Measurements from ENCODE around the gene SLIT1.

The SLIT1 gene

DNA sequence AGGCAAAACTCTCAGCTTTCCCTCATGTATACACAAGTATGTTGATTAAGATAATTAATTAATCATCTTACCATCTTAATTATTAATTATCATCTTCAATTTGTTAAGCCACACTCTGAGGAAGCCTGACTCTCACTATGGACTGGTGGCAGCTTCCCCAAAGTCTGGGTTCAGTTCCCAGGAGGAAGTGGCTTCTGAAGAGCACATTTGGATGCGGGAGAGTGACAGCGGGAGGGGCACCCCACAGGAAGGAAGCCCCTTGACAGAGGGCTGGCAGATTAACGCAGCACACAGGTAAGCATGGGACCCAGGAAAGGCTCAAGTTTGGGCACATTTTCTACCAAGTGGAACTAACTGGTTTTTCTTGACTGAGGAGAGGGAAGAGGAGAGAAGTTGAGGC is 13.4 kb upstream of the SLIT1 start:
- DNase-seq, result peak; percentile 13

DNA sequence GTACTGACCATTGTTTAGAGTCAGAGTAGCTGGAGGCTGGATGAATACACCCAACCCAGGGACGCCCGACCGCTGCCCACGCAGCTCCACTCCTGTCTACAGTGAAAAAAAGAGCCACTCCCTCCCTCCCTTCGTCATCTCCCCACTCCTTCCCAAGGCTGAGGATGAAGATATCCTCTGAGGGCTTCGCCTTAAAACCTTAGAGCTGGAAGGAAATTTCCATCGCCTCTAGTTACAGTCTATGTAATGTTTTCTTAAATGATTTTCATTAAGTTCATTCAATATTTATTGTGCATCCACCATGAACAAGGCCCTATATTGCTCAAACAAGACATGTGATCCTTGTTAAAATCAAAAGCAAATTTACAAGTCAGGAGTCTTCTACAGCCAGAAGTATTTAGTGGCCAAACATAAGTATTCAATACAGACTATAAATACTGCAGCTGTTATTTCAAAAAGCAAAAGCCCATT is 11.3 kb upstream of the SLIT1 start:
- DNase-seq, result no peak

DNA sequence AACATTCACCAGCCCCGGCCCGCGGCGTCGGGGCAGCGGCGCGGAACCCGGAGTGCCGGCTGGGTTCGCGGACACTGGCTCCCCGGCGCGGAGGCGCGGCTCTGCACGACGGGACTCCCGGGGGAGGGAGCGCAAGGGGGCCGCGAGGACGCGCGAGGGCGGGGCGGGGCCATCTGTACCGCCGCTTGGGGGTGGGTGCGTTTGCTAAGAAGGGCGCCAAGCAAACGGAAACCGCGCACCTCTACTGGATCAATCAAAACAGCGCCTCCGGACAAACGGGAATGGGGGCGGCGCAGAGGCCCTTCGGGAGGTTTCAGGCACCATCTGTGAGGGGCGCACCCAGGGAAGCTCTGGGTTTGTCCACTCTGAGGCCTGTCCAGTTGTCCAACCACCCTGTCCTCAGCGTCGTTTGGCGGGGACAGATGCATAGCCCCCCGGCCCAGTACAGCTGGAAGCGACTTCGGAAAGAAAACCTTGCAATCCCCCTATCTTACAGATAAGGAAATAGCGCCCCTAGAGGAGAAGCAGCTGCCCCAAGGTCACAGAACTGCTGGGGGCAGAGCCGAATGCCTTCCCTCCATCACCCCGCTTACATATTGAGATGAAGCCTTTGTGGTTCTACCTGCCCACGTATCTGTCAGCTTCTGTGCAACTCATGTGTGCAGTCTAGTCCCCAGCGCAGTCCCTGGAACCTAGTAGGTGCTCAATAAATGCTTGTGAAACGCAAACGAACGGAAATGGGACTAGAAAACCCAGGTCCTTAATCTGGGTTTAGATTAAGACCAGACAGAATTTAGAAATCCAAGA is 10.7 kb upstream of the SLIT1 start:
- DNase-seq, result peak; percentile 75

DNA sequence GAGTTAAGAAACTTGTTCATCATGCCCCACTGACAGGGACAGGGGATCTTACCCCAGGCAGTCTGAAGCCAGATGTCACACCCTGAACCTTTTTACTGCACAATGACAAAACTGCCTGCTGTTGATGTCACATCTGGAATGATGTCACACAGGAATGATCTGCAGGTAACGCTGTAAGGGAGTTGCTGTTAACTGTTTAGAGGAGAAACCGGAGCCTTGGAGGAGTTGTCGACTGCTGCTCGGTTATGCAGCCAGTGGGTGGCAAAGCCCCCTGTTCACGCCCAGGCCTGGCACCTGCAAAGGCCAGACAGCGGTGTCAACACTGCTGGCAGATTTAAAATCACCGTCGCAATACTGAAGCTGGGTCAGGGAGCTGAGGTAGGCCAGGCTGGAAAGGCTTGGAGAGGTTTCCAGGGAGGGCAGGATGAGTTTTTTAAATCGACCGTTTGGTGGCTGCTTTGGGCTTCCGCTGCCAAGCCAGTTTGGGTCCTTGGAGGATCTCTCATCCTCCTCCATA is 10.0 kb upstream of the SLIT1 start:
- DNase-seq, result no peak

DNA sequence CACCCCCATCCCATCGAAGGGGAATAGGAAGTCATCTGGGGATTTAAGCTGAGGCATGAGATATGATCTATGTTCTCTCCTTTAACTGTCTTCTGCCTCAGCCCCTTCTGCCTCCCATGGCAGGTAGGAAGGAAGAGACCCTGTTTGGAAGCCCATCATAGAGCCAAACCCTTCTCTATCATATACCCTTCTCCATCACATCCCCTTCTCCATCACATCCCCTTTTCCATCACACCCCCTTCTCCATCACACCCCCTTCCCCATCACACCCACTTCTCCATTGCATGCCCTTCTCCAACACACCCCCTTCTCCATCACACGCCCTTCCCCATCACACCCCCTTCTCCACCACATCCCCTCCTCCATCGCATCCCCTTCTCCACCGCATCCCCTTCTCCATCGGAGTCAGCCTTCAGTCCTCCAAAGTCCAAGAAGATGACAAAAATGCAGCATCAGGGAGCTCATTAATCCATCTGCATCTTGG is 7.2 kb upstream of the SLIT1 start:
- DNase-seq, result no peak

DNA sequence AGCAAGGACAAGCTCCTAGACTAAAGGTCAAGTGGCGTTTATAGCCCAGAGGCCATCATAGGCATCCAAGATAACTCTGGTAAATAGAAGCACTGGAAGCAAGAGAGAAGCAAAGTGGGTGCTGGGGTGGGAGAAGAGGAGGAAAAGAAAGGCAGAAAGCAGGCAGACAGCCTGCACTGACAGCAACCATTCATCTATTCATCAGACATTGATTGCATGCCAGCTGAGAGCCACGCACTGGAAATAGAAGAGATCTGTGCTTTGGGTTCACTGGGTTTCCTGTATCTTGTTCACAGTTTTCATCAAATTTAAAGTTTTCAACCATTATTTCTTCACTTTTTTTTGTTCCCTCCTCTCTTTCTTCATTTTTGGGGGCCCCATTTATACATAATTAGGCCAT is 4.7 kb upstream of the SLIT1 start:
- no peak for DNase-seq

DNA sequence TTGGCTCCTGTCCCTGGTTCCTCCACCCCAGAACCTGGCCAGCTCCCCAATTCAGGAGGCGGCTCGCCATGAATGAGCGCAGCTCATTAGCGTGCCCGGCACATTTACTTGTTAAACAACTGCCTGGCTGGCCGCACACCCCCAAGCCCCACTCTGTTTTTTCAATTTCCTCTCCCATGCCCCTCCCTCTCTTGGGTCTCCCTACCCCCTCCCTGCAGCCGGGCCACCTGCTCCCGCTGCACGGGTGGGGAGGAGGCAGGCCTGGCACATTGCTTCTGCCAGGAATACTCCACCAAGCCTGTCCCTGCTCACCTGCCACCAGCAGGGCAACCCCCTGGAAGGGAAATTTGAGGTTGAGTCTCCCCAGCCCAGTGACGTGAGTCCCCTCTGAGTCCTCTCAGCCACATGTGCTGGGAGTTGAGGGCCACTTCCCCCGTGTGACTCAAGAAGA is 2.5 kb upstream of the SLIT1 start:
- no peak for DNase-seq

DNA sequence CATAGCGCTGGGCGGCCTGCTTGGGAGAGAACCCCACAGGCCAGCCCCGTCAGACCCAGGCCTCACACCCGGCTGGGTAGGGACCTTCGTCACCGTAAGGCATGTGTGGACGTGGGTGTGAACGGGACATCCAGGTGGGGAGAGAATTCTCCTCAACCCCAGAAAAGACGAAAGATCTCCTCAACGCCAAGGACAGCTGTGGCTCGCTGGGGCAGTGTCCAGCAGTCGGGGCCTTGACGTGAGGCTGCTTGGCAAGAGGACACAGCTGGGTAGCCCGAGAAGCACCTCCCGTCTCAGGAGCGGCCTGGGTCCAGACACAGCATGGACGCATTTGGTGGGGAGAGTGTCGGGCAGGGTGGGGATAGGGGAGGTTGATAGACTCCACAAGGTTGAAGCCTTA is 1.2 kb upstream of the SLIT1 start:
- DNase-seq, result no peak

DNA sequence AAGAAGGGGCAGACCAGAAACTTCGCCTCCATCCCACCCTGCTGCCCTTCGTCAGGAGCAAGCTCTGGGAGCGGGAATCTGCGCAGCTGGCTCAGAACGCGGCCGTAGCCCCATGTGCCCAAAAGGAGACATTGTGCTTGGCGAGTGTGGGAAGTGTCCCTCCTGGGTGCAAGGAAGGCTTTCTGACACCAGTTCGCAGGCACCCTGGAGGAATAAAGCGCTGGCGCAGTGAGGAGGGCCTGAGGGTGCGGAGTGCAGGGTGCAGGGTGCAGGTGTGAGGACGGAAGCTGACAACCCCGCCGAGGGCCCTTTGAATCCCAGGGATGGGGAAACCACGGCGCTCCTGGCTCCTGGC is 811 bp downstream of the SLIT1 start:
- DNase-seq, result no peak

DNA sequence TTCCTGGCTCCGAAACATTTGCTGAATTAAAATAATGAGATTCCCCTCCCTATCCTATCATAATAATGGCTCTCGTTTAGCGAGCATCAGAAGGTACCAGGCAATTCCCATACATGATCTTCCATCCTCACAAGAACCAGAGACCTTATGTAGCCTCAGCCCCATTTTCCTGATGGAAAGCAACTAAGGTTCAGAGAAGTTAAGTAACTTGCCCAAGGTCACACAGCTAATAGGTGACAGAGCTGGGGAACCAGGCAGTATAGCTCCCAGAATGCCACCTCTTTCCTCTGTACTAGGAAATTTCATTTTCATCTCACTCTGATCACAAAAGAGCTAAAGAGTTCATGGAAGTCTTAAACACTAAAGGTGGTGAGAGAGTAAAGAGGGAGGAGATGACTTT is 2.4 kb downstream of the SLIT1 start:
- no peak for DNase-seq

DNA sequence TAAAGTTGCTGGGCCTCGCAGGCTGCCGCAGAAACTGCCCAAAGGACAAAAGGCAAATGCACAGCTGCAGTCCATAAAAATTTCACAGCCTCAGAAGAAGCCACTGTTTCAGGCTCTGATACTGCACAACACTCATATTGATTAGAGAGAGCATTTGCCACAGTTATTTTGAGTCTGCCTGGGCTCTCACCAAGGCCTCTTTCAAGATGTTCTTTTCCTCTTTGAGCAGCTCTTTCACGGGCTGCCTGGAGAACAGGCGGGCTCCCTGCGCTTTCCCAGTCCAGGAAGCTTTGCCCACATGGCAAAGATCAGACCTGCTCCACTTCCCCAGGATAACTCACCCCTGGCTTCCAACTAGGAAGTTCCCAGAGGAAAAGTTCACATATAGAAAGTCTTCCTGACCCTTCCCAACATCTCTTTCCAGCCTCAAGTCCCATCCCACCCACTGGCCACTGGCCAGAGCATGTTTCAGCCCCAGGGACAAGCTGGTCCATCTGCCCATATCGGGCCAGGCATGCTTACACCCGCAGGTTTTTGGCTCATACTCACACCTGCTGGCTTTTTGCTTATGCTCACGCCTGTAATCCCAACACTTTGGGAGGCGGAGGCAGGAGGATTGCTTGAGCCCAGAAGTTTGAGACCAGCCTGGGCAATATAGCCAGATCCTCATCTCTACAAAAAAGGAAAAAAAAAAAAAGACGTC is 3.3 kb downstream of the SLIT1 start:
- no peak for DNase-seq

DNA sequence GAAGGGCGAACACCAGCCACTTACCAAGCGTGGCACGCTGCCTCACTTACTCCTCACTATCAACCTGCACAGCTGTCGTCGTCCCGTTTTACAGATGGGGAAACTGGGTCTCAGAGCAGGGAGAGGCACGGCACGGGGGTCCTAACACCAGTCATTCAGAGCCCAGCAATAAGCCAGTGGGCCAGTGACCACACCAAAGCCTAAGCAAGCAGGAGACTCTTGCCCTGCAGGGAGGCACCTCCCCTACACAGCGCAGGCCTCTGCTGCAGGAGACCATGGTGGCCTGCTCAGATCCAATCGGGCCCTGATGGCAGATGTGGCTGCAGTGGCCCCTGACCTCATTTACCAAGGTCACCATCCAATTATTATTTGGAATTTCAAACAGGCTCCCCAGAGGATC is 4.8 kb downstream of the SLIT1 start:
- DNase-seq, result no peak

DNA sequence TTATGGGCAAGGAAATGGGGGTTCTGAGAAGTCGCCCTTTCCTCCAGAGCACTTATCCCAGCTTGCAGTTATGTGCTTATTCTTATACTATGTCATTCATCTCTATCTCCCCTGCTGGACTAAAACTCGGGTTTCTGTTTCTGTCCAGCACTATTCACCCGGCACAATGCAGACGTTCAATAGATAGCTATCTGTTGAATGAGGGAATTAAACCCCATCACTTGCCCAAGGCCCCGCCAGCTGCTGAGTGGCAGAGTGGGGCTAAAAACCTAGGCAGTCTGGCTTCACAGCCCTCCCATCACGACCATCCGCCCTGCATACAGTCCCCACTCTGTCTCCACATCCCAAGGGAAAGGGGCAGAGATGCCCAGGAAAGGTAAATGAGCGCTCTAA is 5.4 kb downstream of the SLIT1 start:
- DNase-seq, result no peak

DNA sequence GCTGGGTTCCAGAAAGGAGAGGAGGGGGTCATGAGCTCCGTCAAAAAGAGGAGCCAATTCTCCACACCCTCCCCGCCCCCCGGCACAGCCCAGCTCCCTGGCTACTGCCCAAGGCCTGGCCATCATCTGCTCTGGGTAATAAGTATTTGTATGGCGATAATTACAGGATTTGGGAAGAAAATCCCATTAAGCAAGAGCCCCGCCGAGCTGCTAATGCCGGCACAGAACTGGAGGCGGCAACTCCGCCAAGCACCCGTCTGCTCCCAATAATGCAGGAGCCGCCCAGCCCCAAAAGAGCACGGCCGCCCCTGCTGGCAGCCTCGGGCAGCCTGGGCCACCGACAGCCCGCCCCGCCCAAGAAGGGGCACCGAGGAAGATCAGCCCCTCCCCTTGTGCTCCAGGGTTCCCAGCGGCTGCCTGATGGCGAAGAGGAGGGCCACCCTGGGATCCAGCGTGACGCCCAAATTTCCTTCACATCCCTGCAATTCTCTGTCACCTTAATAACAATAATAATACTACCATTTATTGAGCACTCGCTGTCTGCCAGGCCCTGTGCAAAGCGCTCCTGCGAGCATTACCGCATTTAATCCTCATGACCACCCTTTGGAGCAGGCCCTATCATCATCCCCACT is 5.9 kb downstream of the SLIT1 start:
- no peak for DNase-seq

DNA sequence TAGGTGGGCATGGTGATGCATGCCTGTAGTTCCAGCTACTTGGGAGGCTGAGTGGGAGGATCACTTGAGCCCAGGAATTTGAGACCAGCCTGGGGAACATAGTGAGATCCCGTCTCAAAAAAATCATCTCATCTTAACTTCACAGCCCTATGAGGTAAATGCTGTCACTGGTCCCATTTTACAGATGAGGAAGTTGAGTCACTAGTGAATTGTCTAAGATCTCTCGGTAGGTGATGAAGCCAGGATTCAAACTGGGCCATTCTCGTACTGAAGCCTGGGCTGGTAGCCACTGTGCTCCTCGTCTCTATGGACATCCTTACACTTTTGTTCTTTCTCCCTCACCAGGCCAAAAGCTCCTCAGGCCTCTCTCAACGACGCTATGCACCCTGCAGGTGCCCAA is 6.4 kb downstream of the SLIT1 start:
- no peak for DNase-seq

DNA sequence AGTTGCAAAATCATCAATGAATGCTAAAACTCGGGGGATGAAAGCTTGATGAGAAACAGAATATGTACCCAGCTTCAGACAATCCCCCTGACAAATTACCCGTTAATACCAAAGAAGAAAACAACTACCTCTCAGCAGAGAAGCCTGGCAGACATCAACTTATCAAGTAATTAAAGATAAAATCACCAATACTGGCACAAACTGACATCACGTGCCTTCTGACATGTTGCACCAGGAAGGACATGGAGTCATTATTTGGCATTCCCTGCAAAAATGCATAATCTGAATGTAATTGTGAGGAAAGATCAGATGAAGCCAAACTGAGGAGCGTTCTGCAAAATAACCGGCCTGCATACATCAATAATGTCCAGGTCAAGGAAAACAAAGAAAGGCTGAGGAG is 7.7 kb downstream of the SLIT1 start:
- no peak for DNase-seq

DNA sequence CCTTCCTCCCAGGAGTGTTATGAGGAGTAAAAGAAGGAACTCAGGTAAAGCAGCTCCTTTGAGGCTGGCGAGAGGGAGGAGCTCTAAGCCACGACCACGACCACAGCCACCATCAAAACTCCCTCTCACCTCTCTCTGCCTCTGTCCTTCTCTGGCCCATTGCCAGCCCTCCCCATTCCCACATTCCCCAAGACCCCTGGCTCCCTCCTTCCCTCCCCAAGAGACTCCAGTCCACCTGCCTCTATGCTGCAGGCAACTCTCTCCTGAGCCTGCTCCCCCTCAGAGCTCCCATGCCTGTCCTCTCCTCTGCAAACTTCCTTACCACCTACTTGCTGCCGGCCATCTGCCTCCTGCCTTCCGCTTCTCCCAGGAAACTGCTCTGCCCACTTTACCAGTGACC is 9.5 kb downstream of the SLIT1 start:
- no peak for DNase-seq

DNA sequence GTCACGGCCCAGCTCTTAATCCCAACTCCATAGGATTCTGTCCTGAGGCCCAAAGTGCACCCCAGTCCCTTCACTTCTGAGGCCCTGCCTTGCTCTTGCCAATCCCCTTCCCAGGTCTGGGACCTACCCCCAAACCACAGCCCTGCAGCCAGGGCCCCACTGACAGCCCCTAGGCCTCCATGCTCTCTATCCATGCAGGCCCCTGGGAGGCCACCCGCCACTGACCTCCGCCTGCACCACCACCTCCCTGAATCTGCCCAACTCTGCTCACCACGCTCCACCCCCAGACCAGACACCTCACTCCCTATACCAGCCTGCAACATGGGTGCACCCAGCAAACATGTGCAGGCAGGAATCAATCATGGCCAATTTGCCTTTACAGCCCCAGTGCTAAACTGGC is 10.2 kb downstream of the SLIT1 start:
- no peak for DNase-seq

DNA sequence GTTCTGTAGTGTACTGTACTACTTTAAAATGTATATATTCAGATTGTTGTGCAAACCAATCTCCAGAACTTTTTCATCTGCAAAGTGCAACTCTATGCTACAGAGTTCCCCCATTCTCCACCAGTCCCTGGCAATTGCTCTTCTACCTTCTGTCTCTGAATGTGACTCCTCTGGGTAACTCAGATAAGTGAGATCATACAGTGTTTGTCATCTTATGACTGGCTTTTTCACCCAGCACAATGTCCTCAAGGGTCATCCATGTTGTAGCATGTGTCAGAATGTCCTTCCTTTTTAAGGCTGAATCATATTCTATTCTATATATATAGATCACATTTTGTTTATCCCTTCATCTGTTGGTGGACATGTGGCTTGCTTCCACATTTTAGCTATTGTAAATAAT is 10.8 kb downstream of the SLIT1 start:
- DNase-seq, result peak; percentile 28

DNA sequence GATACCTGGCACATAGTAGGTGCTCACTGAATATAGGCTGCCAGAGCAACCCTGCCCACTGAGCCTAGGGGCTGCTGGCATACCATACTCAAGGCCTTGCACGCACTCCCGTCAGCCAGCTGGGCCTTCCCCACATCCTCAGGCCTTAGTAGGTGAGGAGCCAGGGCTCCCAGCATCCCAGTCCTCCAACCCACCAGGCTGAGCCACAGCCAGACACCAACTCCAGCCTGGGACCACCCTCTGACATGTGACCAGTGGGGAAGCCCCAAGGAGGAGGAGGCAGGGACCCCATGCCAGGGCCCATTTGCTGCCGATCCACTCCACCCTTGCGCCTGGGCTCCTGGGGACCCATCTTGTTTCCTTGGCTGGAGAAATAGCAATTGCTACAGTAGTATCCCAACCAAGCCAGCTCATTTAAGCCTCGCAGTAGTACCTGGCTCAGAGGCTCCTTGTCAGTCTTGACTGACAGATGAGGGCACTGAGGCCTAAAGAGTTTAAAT is 11.4 kb downstream of the SLIT1 start:
- no peak for DNase-seq

DNA sequence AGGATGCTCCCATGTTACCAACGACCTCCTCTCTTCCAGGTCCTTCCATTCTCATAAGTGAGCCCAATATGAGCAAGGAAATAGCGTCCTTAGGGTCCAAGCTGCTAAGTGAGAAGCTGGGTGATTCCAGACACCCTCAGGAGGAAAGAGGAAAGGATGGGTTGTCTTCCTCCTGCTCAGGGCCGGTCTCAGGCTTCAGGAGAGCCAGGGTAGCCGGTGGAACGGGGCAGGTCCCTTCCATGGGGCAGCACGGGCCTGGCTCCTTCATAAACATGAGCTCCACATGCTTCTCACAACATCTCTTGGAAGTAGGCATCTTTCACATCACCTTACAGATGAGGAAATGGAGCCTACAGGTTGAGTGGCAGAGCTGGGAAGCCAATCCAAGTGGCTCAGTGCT is 12.7 kb downstream of the SLIT1 start:
- DNase-seq, result no peak

DNA sequence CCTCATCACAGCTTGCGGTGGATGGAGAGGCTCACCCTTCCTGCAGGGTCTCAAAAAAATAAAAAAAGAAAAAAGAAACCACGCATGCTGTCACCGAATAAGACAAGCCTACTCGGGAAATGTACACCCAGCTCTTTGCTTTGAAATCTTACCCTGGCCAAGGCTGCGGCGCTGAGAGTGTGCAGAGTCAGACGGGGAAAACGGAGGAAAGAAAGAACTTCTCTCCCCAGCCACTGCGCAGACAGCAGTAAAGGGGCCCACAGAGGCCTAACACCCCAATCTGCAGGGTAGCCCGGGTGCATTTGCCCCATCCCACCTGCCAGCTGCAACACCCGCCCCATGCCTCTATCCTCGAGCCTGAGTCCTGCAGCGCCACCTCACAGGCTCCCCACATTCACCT is 14.8 kb downstream of the SLIT1 start:
- DNase-seq, result no peak

DNA sequence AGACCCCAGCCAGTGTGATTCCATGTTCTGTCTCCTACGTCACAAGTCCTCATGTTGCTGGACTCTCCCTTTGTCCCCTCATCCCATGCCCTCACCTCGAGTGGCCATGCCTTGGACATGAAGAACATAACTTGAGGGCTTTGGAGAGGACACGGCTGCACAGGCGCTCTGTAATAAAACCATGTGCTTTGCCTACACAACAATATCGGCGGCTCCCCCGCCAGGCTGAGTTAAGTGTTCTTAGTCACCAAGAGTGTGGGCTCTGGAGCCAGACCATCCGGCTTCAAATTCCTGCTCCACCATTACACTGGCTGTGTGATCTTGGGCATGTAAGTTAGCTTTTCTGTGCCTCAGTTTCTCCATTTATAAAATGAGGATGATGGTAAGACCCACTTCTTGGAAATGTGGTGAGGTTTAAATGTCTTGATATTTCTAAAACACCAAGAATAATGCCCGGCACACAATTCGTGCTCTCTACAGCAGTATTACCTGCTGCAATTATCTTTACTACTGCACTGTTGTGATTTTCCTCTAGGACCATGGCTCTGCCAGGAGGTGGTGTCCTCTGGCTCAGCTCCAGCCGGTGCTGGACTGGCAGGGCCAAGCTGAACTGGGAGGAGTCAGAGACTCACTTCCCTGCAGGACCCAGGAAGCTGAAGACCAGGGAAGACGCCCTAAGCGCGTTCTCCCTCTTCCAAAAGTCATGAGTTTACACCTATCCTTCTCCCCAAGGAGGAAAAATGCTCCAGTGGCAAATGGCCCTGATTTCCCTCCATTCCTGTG is 15.7 kb downstream of the SLIT1 start:
- DNase-seq, result no peak

All from inflammatory macrophage treated with lipopolysaccharide for 4 hours (primary cell).